H9 (cell line): Measurements from ENCODE around the gene ANKRD52. TPM values are rescaled to one million over a fixed set of nuclear protein-coding genes. Genes with fewer than 3 reads are reported as not detected.

Experiments
- DNase-seq: peaks from one replicate; pipeline ENCODE4 v3.0.0-alpha.2; 2017
- H2AFZ ChIP-seq: one replicate; pipeline ENCODE4 v1.6.1; 2013; ENCODE audit warnings: mild to moderate bottlenecking, low read length, control low read depth, moderate library complexity
- H2AK5ac ChIP-seq: 2 replicates; pipeline ENCODE4 v1.6.1; 2013; ENCODE audit warnings: low read length, control low read depth, mixed read lengths; ENCODE audit not compliant: insufficient read length
- H2BK120ac ChIP-seq: one replicate; pipeline ENCODE4 v1.6.1; 2013; ENCODE audit warnings: low read depth, mild to moderate bottlenecking, low read length, control low read depth, inconsistent platforms; ENCODE audit not compliant: poor library complexity, severe bottlenecking
- H2BK12ac ChIP-seq: 2 replicates; pipeline ENCODE4 v1.6.1; 2013; ENCODE audit warnings: low read length, control low read depth, mixed read lengths, low read depth; ENCODE audit not compliant: insufficient read length
- H2BK15ac ChIP-seq: 2 replicates; pipeline ENCODE4 v1.6.1; 2013; ENCODE audit warnings: low read depth, low read length, control low read depth
- H2BK20ac ChIP-seq: one replicate; pipeline ENCODE4 v1.6.1; 2013; ENCODE audit warnings: low read depth, mild to moderate bottlenecking, low read length, control low read depth, inconsistent platforms; ENCODE audit not compliant: poor library complexity, severe bottlenecking
- H2BK5ac ChIP-seq: 2 replicates; pipeline ENCODE4 v1.6.1; 2013; ENCODE audit warnings: low read length, control low read depth, mixed read lengths; ENCODE audit not compliant: insufficient read length
- H3K14ac ChIP-seq: 2 replicates; pipeline ENCODE4 v1.6.1; 2013; ENCODE audit warnings: low read length, control low read depth; ENCODE audit not compliant: insufficient read depth
- H3K18ac ChIP-seq: 2 replicates; pipeline ENCODE4 v1.6.1; 2013; ENCODE audit warnings: low read depth, mild to moderate bottlenecking, mixed read lengths, low read length, control low read depth; ENCODE audit not compliant: insufficient read length
- H3K23ac ChIP-seq: 2 replicates; pipeline ENCODE4 v1.6.1; 2013; ENCODE audit warnings: low read length, control low read depth, mixed read lengths, low read depth; ENCODE audit not compliant: insufficient read length
- H3K23me2 ChIP-seq: 2 replicates; pipeline ENCODE4 v1.6.1; 2013; ENCODE audit warnings: low read depth, mild to moderate bottlenecking, mixed read lengths, low read length, control low read depth; ENCODE audit not compliant: insufficient read length, poor library complexity, severe bottlenecking
- H3K27ac ChIP-seq: 2 replicates; pipeline ENCODE4 v1.5.1; 2013; ENCODE audit warnings: low read length, control low read depth, mixed read lengths, low read depth; ENCODE audit not compliant: insufficient read length
- H3K27me3 ChIP-seq: 2 replicates; pipeline ENCODE4 v1.6.1; 2013; ENCODE audit warnings: low read length, control low read depth, inconsistent platforms; ENCODE audit not compliant: insufficient read depth
- H3K4ac ChIP-seq: 2 replicates; pipeline ENCODE4 v1.6.1; 2013; ENCODE audit warnings: low read depth, mild to moderate bottlenecking, control low read depth, inconsistent platforms, low read length, moderate library complexity
- H3K4me1 ChIP-seq: 2 replicates; pipeline ENCODE4 v1.6.1; 2013; ENCODE audit warnings: low read length, control low read depth, inconsistent platforms; ENCODE audit not compliant: insufficient read depth
- H3K4me2 ChIP-seq: 2 replicates; pipeline ENCODE4 v1.6.1; 2013; ENCODE audit warnings: low read length, control low read depth, mixed read lengths; ENCODE audit not compliant: insufficient read length, insufficient read depth
- H3K56ac ChIP-seq: 2 replicates; pipeline ENCODE4 v1.6.1; 2013; ENCODE audit warnings: low read depth, mild to moderate bottlenecking, mixed read lengths, low read length, control low read depth; ENCODE audit not compliant: insufficient read length
- H3K79me1 ChIP-seq: 2 replicates; pipeline ENCODE4 v1.6.1; 2013; ENCODE audit warnings: low read depth, mild to moderate bottlenecking, moderate library complexity, low read length, control low read depth, inconsistent platforms; ENCODE audit not compliant: insufficient read depth, poor library complexity, severe bottlenecking
- H3K79me2 ChIP-seq: 2 replicates; pipeline ENCODE4 v1.6.1; 2013; ENCODE audit warnings: low read length, control low read depth, inconsistent platforms; ENCODE audit not compliant: insufficient read depth
- H3K9ac ChIP-seq: 2 replicates; pipeline ENCODE4 v1.6.1; 2013; ENCODE audit warnings: low read length, control low read depth, mixed read lengths; ENCODE audit not compliant: insufficient read length; ENCODE audit errors: extremely low read depth
- H3K9me3 ChIP-seq: one replicate; pipeline ENCODE4 v1.6.1; 2013; ENCODE audit warnings: low read depth, low read length, inconsistent platforms; ENCODE audit not compliant: control insufficient read depth
- H3T11ph ChIP-seq: one replicate; pipeline ENCODE4 v1.6.1; 2013; ENCODE audit warnings: mild to moderate bottlenecking, low read length, control low read depth, inconsistent platforms
- H4K20me1 ChIP-seq: one replicate; pipeline ENCODE4 v1.6.1; 2013; ENCODE audit not compliant: control insufficient read depth, insufficient read length, insufficient read depth
- H4K5ac ChIP-seq: 2 replicates; pipeline ENCODE4 v1.6.1; 2013; ENCODE audit warnings: low read depth, mild to moderate bottlenecking, mixed read lengths, low read length, control low read depth; ENCODE audit not compliant: insufficient read length
- H4K8ac ChIP-seq: replicated peaks from 2 replicates; pipeline ENCODE4 v1.6.1; 2013; ENCODE audit warnings: low read length, control low read depth, mixed read lengths, low read depth; ENCODE audit not compliant: insufficient read length
- H4K91ac ChIP-seq: 2 replicates; pipeline ENCODE4 v1.6.1; 2013; ENCODE audit warnings: low read depth, mild to moderate bottlenecking, moderate library complexity, mixed read lengths, low read length, control low read depth; ENCODE audit not compliant: insufficient read length
- H3K27ac Mint-ChIP-seq, 3 experiments: 2 replicates in 2 of 3; 3 replicates in 1 of 3; pipeline ENCODE4 v1.8.0; 2020 to 2021; ENCODE audit warnings: mixed read lengths in 3 of 3, mild to moderate bottlenecking in 1 of 3, moderate library complexity in 1 of 3
- H3K27me3 Mint-ChIP-seq: 2 replicates; pipeline ENCODE4 v1.8.0; 2021; ENCODE audit warnings: low read depth, mild to moderate bottlenecking, moderate library complexity, mixed read lengths
- H3K36me3 Mint-ChIP-seq, 3 experiments: 2 replicates in 2 of 3; 3 replicates in 1 of 3; pipeline ENCODE4 v1.8.0; 2020 to 2021; ENCODE audit warnings: low read depth in 3 of 3, mixed read lengths in 3 of 3; ENCODE audit not compliant: insufficient read depth in 1 of 3
- H3K4me1 Mint-ChIP-seq, 2 experiments: 2 replicates each; pipeline ENCODE4 v1.8.0; 2020; ENCODE audit warnings: mixed read lengths in 2 of 2
- H3K4me3 Mint-ChIP-seq, 2 experiments: 2 replicates in 1 of 2; 3 replicates in 1 of 2; pipeline ENCODE4 v1.8.0; 2020 to 2021; ENCODE audit warnings: mild to moderate bottlenecking in 2 of 2, mixed read lengths in 2 of 2, moderate library complexity in 1 of 2
- H3K9me3 Mint-ChIP-seq, 2 experiments: 2 replicates in 1 of 2; 3 replicates in 1 of 2; pipeline ENCODE4 v1.8.0; 2020; ENCODE audit warnings: mild to moderate bottlenecking in 2 of 2, mixed read lengths in 2 of 2, moderate library complexity in 1 of 2
- WGBS: extraction: QIAGEN DNeasy Blood & Tissue Kit; methylation state at CpG from one replicate; pipeline ENCODE4 v1.1.7; 2013; ENCODE audit warnings: missing lambda C conversion rate, low lambda C conversion rate, mixed read lengths; ENCODE audit not compliant: insufficient read length; ENCODE audit errors: extremely low coverage; 5-methylcytosine and 5-hydroxymethylcytosine counted together
- total RNA-seq: library from RNA; stranded (reverse); gene quantifications from 2 replicates; pipeline ENCODE4 v1.2.1, GENCODE V29; 2021
- TF ChIP-seq, protein P1 (sequence below): fragments of 200-600 bp; sonication (generic); conservative IDR thresholded peaks from 3 replicates; pipeline ENCODE4 v1.8.0; 2021; ENCODE audit warnings: antibody characterized with exemption, mild to moderate bottlenecking

ANKRD52 gene
- total RNA-seq, 1 experiment from 2014 or later: 33.4 TPM

DNA sequence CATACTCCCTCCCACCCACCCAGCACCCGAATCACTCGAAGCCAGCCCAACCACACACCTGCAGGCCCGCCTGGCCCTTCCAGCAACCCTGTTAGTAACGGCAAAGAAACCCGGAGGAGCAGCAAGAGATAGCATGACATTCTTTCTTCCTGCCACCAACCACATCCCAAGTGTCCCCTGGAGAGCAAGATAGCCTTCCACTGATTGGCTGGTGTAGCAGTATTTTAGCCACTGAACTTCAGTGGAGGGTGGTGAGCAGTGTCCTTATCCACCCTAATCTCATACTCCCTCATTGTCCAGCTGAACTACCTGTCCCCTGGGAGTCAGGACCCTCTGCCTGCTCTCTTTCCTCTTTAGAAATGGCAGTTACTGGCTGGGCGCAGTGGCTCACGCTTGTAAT is 29.1 kb downstream of the ANKRD52 start:
- Histone ChIP-seq H3K79me1 (no peaks in the 10 kb centered on the region), H3K23ac (no peak overlapping the region), H3K18ac (no peak overlapping the region), H2BK12ac (no peak overlapping the region), H3K4ac (no peak overlapping the region), H4K8ac (no peak overlapping the region), H3K27ac (no peak overlapping the region), H2BK5ac (no peak overlapping the region), H2BK120ac (no peak overlapping the region), H3K23me2 (peaks cover 6% of the 10 kb centered on the region), H2AK5ac (no peak overlapping the region), H4K91ac (no peak overlapping the region), H3T11ph (no peak overlapping the region), H3K9me3 (no peaks in the 10 kb centered on the region), H2AFZ (no peak overlapping the region), H3K4me1 (no peaks in the 10 kb centered on the region), H3K9ac (no peak overlapping the region), H3K27me3 (no peaks in the 10 kb centered on the region), H2BK20ac (no peak overlapping the region), H3K14ac (no peak overlapping the region), H3K79me2 (no peaks in the 10 kb centered on the region), H4K5ac (no peak overlapping the region), H3K4me2 (no peak overlapping the region), H2BK15ac (no peak overlapping the region), H4K20me1 (peaks cover 3% of the 10 kb centered on the region), H3K56ac (no peak overlapping the region)
- WGBS: no CpG with 5 or more reads among the region's 7 CpGs
- Mint-ChIP-seq H3K9me3 (no peaks in the 10 kb centered on the region; a peak in 1 of 5 replicates), H3K4me1 (peaks cover 20 to 22% of the 10 kb centered on the region in 2 experiments), H3K36me3 (peaks cover 2 to 17% (median 10%) of the 10 kb centered on the region in 3 experiments; a peak in 5 of 7 replicates), H3K27ac (no peak overlapping the region; a peak in 1 of 7 replicates), H3K27me3 (peaks cover 6% of the 10 kb centered on the region), H3K4me3 (no peak overlapping the region)
- TF ChIP-seq, protein P1, sequence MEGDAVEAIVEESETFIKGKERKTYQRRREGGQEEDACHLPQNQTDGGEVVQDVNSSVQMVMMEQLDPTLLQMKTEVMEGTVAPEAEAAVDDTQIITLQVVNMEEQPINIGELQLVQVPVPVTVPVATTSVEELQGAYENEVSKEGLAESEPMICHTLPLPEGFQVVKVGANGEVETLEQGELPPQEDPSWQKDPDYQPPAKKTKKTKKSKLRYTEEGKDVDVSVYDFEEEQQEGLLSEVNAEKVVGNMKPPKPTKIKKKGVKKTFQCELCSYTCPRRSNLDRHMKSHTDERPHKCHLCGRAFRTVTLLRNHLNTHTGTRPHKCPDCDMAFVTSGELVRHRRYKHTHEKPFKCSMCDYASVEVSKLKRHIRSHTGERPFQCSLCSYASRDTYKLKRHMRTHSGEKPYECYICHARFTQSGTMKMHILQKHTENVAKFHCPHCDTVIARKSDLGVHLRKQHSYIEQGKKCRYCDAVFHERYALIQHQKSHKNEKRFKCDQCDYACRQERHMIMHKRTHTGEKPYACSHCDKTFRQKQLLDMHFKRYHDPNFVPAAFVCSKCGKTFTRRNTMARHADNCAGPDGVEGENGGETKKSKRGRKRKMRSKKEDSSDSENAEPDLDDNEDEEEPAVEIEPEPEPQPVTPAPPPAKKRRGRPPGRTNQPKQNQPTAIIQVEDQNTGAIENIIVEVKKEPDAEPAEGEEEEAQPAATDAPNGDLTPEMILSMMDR: no peak
- no peak for DNase-seq
